Measurements from ENCODE around the gene RBM48. TPM values are rescaled to one million over a fixed set of nuclear protein-coding genes. Genes with fewer than 3 reads are reported as not detected.

The RBM48 gene
- polyA plus RNA-seq, 3 donors, result 16.0 to 19.3 (median 18.5) TPM

Other genes starting within 250 kb of the RBM48 start
- gene GATAD1, start 81.3 kb upstream of the RBM48 start, polyA plus RNA-seq (ENCODE audit: insufficient read length in 3 of 3), result 10 to 100 TPM; 26.3 to 70.7 (median 55.9) TPM
- gene ERVW-1, start 50.8 kb upstream of the RBM48 start, polyA plus RNA-seq (ENCODE audit: insufficient read length in 3 of 3), result 1 to 10 TPM in 2 of 3 donors, under 1 TPM in 1; 0.53 to 3.2 (median 3.0) TPM
- 10 to 100 TPM; 28.5 to 54.6 (median 48.2) TPM for gene PEX1, start 275 bp upstream of the RBM48 start, polyA plus RNA-seq (ENCODE audit: insufficient read length in 3 of 3)
- 10 to 100 TPM; 38.9 to 51.2 (median 50.7) TPM for gene FAM133B, start 61.6 kb downstream of the RBM48 start, polyA plus RNA-seq (ENCODE audit: insufficient read length in 3 of 3)